AG09319 (cell line): ENCODE measurements around the gene CAPZA2.

Experiments used
- DNase-seq: peaks from one replicate; pipeline ENCODE4 v3.0.0-alpha.2; 2010; ENCODE audit warnings: low read depth; ENCODE audit errors: extremely low read depth
- TF ChIP-seq, protein P1 (sequence below): IDR thresholded peaks from 2 replicates; pipeline ENCODE4 v1.5.1; 2011; ENCODE audit warnings: low read depth, mild to moderate bottlenecking, inconsistent platforms, low read length, moderate library complexity

CAPZA2 gene

GRCh38 chr7:116876664-116877442 is 14.5 kb downstream of the CAPZA2 start:
- TF ChIP-seq, protein P1, sequence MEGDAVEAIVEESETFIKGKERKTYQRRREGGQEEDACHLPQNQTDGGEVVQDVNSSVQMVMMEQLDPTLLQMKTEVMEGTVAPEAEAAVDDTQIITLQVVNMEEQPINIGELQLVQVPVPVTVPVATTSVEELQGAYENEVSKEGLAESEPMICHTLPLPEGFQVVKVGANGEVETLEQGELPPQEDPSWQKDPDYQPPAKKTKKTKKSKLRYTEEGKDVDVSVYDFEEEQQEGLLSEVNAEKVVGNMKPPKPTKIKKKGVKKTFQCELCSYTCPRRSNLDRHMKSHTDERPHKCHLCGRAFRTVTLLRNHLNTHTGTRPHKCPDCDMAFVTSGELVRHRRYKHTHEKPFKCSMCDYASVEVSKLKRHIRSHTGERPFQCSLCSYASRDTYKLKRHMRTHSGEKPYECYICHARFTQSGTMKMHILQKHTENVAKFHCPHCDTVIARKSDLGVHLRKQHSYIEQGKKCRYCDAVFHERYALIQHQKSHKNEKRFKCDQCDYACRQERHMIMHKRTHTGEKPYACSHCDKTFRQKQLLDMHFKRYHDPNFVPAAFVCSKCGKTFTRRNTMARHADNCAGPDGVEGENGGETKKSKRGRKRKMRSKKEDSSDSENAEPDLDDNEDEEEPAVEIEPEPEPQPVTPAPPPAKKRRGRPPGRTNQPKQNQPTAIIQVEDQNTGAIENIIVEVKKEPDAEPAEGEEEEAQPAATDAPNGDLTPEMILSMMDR, result no peak
- DNase-seq, result no peak

DNA sequence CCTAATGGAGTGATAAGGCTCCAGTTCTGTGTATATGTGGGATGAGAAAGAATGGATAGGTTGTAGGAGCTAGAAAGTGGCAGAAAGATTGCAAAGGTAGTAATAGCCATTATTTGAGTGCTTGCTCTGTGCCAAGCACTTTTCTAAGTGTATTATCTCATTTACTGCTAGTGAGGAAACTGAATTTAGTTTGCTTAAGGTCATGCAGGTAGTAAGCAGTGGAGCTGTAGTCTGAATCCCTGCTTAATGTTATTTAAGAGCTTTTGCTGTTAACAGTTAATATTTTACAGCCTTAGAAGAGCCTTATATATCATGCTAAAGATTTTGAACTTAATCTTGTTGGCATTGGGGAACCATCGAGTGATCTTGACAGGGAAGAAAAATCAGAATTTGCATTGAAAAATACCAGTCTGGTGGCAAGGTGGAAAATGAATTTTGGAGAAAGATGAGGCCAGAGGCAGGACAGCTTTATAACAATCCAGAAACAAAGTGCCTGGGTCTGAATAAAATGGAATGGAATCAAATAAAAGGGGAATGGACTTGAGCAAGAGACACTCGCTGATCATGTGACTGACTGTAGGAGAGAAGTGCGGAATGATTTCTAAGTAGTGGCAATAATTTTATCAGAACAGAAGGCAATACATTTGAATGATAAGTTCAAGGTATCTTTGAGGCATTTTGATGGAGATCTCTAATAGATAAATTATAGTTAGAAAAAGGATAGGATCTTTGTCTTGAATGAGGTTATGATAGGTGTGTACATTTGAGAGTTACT is 15.2 kb downstream of the CAPZA2 start:
- TF ChIP-seq, protein P1, result no peak
- DNase-seq, result no peak

DNA sequence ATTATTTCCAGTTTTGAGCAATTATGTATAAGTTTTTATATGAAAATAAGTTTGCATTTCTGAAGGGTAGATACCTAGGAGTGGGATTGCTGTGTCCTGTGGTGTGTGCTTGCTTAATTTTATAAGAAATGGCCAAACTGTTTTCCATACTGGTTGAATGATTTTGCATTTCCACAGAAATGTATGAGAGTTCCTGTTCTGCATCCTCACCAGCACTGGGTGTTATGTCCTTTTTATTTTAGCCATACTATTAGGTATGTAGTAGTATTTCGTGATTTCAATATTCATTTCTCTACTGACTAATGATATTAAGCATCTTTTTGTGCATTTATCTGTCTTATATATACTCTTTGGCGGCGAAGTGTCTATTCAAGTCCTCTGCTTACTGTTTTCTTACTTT is 22.3 kb downstream of the CAPZA2 start:
- no peak for DNase-seq
- TF ChIP-seq, protein P1, result no peak

DNA sequence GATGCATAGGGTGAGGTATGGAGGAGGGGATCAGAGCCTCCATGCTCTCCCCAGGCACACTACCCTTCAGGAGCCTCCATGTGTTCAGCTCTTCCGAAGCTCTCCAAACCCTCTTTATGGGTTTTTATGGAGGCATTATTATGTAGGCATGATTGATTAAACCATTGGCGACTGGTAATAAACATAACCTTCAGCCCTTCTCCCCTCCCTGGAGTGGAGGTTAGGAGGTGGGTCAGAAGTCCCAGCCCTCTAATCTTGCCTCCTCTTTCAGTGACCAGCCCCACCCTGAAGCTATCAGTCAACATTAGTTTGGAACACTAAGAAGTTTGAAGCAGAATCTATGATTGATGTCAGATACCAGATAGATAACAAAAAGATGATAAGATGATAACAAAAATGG is 23.3 kb downstream of the CAPZA2 start:
- TF ChIP-seq, protein P1, result no peak
- DNase-seq, result no peak

DNA sequence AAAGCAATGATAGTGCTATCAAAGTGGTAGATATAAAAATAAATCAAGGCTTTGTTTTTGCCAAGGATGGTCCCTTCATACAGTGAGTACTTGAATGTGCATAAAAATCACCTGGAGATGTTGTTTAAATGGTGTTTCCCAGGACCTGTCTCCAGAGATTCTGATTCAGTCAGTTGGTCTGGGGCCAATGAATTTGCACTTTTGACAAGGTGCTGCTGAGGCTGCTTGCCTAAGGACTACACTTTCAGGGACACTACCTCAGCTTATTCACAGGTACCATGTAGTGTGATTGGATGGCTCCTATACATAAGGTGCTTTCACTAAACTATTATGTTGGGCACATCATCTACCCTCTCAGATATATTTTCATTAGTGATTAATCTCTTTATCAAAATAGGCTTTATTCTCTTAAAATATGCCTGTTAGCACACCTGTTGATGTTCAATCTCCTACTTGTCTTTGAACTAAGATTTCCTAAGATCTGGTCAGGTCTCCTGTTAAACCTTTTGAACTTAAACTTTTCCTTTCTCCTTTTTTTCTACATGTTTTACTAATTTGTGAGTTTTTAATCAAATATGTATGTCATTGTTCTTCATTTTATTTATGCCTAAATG is 24.3 kb downstream of the CAPZA2 start:
- DNase-seq, result no peak
- TF ChIP-seq, protein P1, result no peak

DNA sequence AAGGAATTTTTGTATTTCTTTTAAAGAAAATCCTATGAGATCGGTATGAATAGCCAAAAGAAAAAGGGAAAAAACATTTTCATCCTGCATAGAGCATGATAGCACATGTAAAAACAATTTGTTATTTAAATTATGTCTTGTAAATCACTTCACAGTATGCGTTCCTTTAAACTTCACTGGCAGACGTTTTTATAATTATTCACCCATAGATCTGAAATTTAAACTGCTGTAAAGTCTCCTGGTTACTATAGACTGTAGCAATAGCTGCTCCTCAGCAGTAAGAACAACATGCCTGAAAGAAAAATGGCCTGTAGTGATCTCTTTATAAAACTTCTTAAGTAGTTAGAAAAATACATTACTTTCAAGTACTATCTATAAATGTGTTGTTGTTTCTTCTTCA is 26.5 kb downstream of the CAPZA2 start:
- TF ChIP-seq, protein P1, result no peak
- DNase-seq, result no peak

- TF ChIP-seq, protein P1, result no peak
- DNase-seq, result no peak
These were observed 33.5 kb downstream of the CAPZA2 start for GRCh38 chr7:116895849-116896248.
